CD14-positive monocyte (primary cell): Measurements from ENCODE around the gene RHOU. TPM values are rescaled to one million over a fixed set of nuclear protein-coding genes. Genes with fewer than 3 reads are reported as not detected.

Source experiments
- DNase-seq, 3 donors: peaks; one replicate each; pipeline ENCODE4 v3.0.0-alpha.2; 2011 to 2022
- H2AFZ ChIP-seq: 2 replicates; pipeline ENCODE4 v1.6.0; 2012; ENCODE audit warnings: mild to moderate bottlenecking, low read depth, low read length, inconsistent platforms; ENCODE audit not compliant: insufficient read depth, poor library complexity, severe bottlenecking
- H3K27ac ChIP-seq, 2 donors: 1 replicate in 1 of 2; 2 replicates in 1 of 2; pipeline ENCODE4 v1.5.1; 2012 to 2013; ENCODE audit warnings: low read length in 2 of 2, control low read depth in 1 of 2, inconsistent platforms in 1 of 2, low read depth in 1 of 2, mild to moderate bottlenecking in 1 of 2
- H3K27me3 ChIP-seq, 2 donors: one replicate each; pipeline versions ENCODE4 v1.6.0 to v1.6.1; 2011 to 2013; ENCODE audit warnings: low read length in 2 of 2; ENCODE audit not compliant: control insufficient read depth in 2 of 2, insufficient read depth in 2 of 2
- H3K36me3 ChIP-seq, 2 donors: replicated peaks in 1 of 2; 1 replicate in 1 of 2; 2 replicates in 1 of 2; pipeline versions ENCODE4 v1.5.1 to v1.6.1; 2012 to 2013; ENCODE audit warnings: low read length in 2 of 2, control low read depth in 1 of 2, inconsistent platforms in 1 of 2, mild to moderate bottlenecking in 1 of 2; ENCODE audit not compliant: insufficient read depth in 2 of 2, control insufficient read depth in 1 of 2
- H3K4me1 ChIP-seq, 2 donors: 1 replicate in 1 of 2; 2 replicates in 1 of 2; pipeline versions ENCODE4 v1.5.1 to v1.6.1; 2012 to 2013; ENCODE audit warnings: low read length in 2 of 2, control low read depth in 1 of 2, inconsistent platforms in 1 of 2, mild to moderate bottlenecking in 1 of 2, moderate library complexity in 1 of 2; ENCODE audit not compliant: insufficient read depth in 2 of 2, control insufficient read depth in 1 of 2
- H3K4me2 ChIP-seq: replicated peaks from 2 replicates; pipeline ENCODE3; 2012; ENCODE audit warnings: low read length, moderate library complexity, mild to moderate bottlenecking; ENCODE audit not compliant: poor library complexity, severe bottlenecking; ENCODE audit errors: extremely low read depth
- H3K4me3 ChIP-seq, 3 experiments: fragments of 200-600 bp in 1 of 3; sonication (generic) in 1 of 3; replicated peaks in 1 of 3; 1 replicate in 2 of 3; 2 replicates in 1 of 3; pipeline ENCODE4 v1.5.1; 2011 to 2013; ENCODE audit warnings: low read length in 3 of 3, mild to moderate bottlenecking in 3 of 3, control low read depth in 2 of 3, low read depth in 2 of 3, inconsistent platforms in 1 of 3, moderate library complexity in 1 of 3
- H3K79me2 ChIP-seq: 2 replicates; pipeline ENCODE4 v1.6.0; 2012; ENCODE audit warnings: mild to moderate bottlenecking, control low read depth, inconsistent platforms, low read length, moderate library complexity; ENCODE audit not compliant: insufficient read depth
- H3K9ac ChIP-seq: 2 replicates; pipeline ENCODE4 v1.6.0; 2017; ENCODE audit warnings: low read length, mild to moderate bottlenecking; ENCODE audit not compliant: insufficient read depth, poor library complexity, severe bottlenecking
- H3K9me3 ChIP-seq, 2 donors: replicated peaks in 1 of 2; 1 replicate in 1 of 2; 2 replicates in 1 of 2; pipeline versions ENCODE4 v1.5.1 to v1.6.1; 2012 to 2013; ENCODE audit warnings: low read length in 2 of 2, control low read depth in 1 of 2; ENCODE audit not compliant: control insufficient read depth in 1 of 2, insufficient read depth in 1 of 2
- H4K20me1 ChIP-seq: 2 replicates; pipeline ENCODE4 v1.6.0; 2012; ENCODE audit warnings: mild to moderate bottlenecking, low read length, control low read depth, moderate library complexity; ENCODE audit not compliant: insufficient read depth
- H3K27ac Mint-ChIP-seq, 7 donors: one replicate each; pipeline ENCODE4 v1.8.0; 2020; ENCODE audit warnings: mild to moderate bottlenecking in 7 of 7, mixed read lengths in 7 of 7, moderate library complexity in 6 of 7, inconsistent platforms in 2 of 7
- H3K27me3 Mint-ChIP-seq, 3 donors: one replicate each; pipeline ENCODE4 v1.8.0; 2021 to 2022; ENCODE audit warnings: low read depth in 3 of 3, mild to moderate bottlenecking in 3 of 3, mixed read lengths in 3 of 3, moderate library complexity in 3 of 3, inconsistent platforms in 1 of 3
- H3K36me3 Mint-ChIP-seq, 2 donors: one replicate each; pipeline ENCODE4 v1.8.0; 2020; ENCODE audit warnings: mixed read lengths in 2 of 2, inconsistent platforms in 1 of 2, mild to moderate bottlenecking in 1 of 2
- H3K4me1 Mint-ChIP-seq: one replicate; pipeline ENCODE4 v1.8.0; 2020; ENCODE audit warnings: mild to moderate bottlenecking, mixed read lengths
- H3K4me3 Mint-ChIP-seq, 2 donors: one replicate each; pipeline ENCODE4 v1.8.0; 2020; ENCODE audit warnings: mild to moderate bottlenecking in 2 of 2, mixed read lengths in 2 of 2, moderate library complexity in 1 of 2
- H3K9me3 Mint-ChIP-seq, 7 donors: one replicate each; pipeline ENCODE4 v1.8.0; 2020 to 2022; ENCODE audit warnings: mixed read lengths in 7 of 7, mild to moderate bottlenecking in 6 of 7, moderate library complexity in 6 of 7, inconsistent platforms in 2 of 7
- CTCF ChIP-seq: fragments of 200-600 bp; IDR thresholded peaks from one replicate; pipeline ENCODE4 v1.8.0; 2022; ENCODE audit warnings: antibody characterized with exemption, mild to moderate bottlenecking
- WGBS: methylation state at CpG from one replicate; pipeline ENCODE4 v1.1.5; 2013; ENCODE audit warnings: missing lambda C conversion rate; ENCODE audit not compliant: insufficient coverage; 5-methylcytosine and 5-hydroxymethylcytosine counted together
- intact Hi-C, 2 donors: fragments of 100-400 bp; cut with micrococcal nuclease; formaldehyde crosslinking; loops; one replicate each; pipeline versions ENCODE4 v1.15.0 to v1.15.1; 2023
- polyA plus RNA-seq, 3 donors: library from polyadenylated mRNA; depleted of rRNA in 1 of 3; unstranded in 2 of 3; stranded (reverse) in 1 of 3; fragments of 300-500 nt in 2 of 3; fragments of >200 nt in 1 of 3; fragmentation: Illumina TruSeq in 2 of 3; gene quantifications; 1 replicate in 2 of 3; 2 replicates in 1 of 3; pipeline ENCODE4 v1.2.3, GENCODE V29; 2012 to 2021

RHOU gene
- polyA plus RNA-seq, 3 donors = 4.1 to 11.6 (median 4.8) TPM

- Histone ChIP-seq H3K4me2 (no peak overlapping the region), H4K20me1 (peaks cover 75% of the 10 kb centered on the region), H3K4me3 (no peak overlapping the region), H3K9me3 (no peaks in the 10 kb centered on the region), H3K4me1 (peaks cover 41 to 55% of the 10 kb centered on the region in 2 donors), H3K9ac (no peak overlapping the region), H3K27me3 (no peaks in the 10 kb centered on the region), H3K27ac (peak overlapping the region in 1 of 2 donors; percentile 43), H3K36me3 (peaks cover 31 to 68% of the 10 kb centered on the region in 2 donors), H3K79me2 (peaks cover 91% of the 10 kb centered on the region), H2AFZ (no peak overlapping the region)
- intact Hi-C loops = loop anchor here in 1 of 2 donors (5.0 to 10.0 kb wide), 2 partner anchors 195 to 487 kb away; no protein-coding TSS in a partner anchor
- WGBS = 86% methylated on average over 2 of the region's 4 CpGs
- no peak for DNase-seq
- peaks cover 55 to 63% of the 10 kb centered on the region in 2 donors for H3K36me3 Mint-ChIP-seq
- no peak overlapping the region for H3K4me3 Mint-ChIP-seq
- peaks cover 0 to 1% (median 0%) of the 10 kb centered on the region in 3 donors for H3K27me3 Mint-ChIP-seq
- H3K27ac Mint-ChIP-seq = peak overlapping the region in 3 of 7 donors; percentile 11 to 72 (median 55)
- H3K9me3 Mint-ChIP-seq = peaks cover 0 to 2% (median 0%) of the 10 kb centered on the region in 7 donors
- peaks cover 57% of the 10 kb centered on the region for H3K4me1 Mint-ChIP-seq
- no peak for TF ChIP-seq CTCF
Observed at GRCh38 chr1:228739826-228740225, 4.5 kb downstream of the RHOU start.

GRCh38 chr1:228740543-228741317 lies 5.5 kb downstream of the RHOU start:
- Histone ChIP-seq H2AFZ (no peak overlapping the region), H3K4me1 (peaks cover 39 to 55% of the 10 kb centered on the region in 2 donors), H3K36me3 (peaks cover 39 to 77% of the 10 kb centered on the region in 2 donors), H3K9ac (no peak overlapping the region), H3K79me2 (peaks cover 90% of the 10 kb centered on the region), H3K27me3 (no peaks in the 10 kb centered on the region), H3K4me2 (no peak overlapping the region), H3K9me3 (no peaks in the 10 kb centered on the region), H3K27ac (peak overlapping the region in 1 of 2 donors; percentile 22), H4K20me1 (peaks cover 83% of the 10 kb centered on the region), H3K4me3 (no peak overlapping the region)
- peaks cover 0 to 2% (median 0%) of the 10 kb centered on the region in 7 donors for H3K9me3 Mint-ChIP-seq
- peaks cover 63 to 71% of the 10 kb centered on the region in 2 donors for H3K36me3 Mint-ChIP-seq
- H3K4me1 Mint-ChIP-seq = peaks cover 56% of the 10 kb centered on the region
- DNase-seq = no peak
- 100% methylated on average over 5 of the region's 8 CpGs for WGBS
- peak overlapping the region in 3 of 7 donors; percentile 42 to 70 (median 52) for H3K27ac Mint-ChIP-seq
- no peak for TF ChIP-seq CTCF
- H3K4me3 Mint-ChIP-seq = no peak overlapping the region
- no peaks in the 10 kb centered on the region for H3K27me3 Mint-ChIP-seq
- intact Hi-C loops = no loop called here
